Stimulated activated effector memory CD8-positive, alpha-beta T cell treated with anti-CD3 and anti-CD28 coated beads, Interleukin-12 subunit alpha, Interleukin-12 subunit beta, amount 100 ng/mL, for 72 hours (primary cell): ENCODE results near the gene BCR.

Experiments used
- ATAC-seq: fragments of 150-1000 bp; cut with Tn5 transposase; 2 replicates; pipeline ENCODE4 v1.10.0; 2021
- DNase-seq, 2 donors: peaks; one replicate each; pipeline ENCODE4 v3.0.0; 2021 to 2022; ENCODE audit warnings: low spot score in 2 of 2
- H3K27ac Mint-ChIP-seq: one replicate; pipeline ENCODE4 v1.8.0; 2022; ENCODE audit warnings: mild to moderate bottlenecking, mixed read lengths
- H3K36me3 Mint-ChIP-seq: one replicate; pipeline ENCODE4 v1.8.0; 2022; ENCODE audit warnings: mild to moderate bottlenecking, mixed read lengths
- H3K4me1 Mint-ChIP-seq: one replicate; pipeline ENCODE4 v1.8.0; 2022; ENCODE audit warnings: mixed read lengths
- H3K4me3 Mint-ChIP-seq: one replicate; pipeline ENCODE4 v1.8.0; 2022; ENCODE audit warnings: mild to moderate bottlenecking, mixed read lengths
- H3K9me3 Mint-ChIP-seq: one replicate; pipeline ENCODE4 v1.8.0; 2022; ENCODE audit warnings: mixed read lengths

BCR gene

DNA sequence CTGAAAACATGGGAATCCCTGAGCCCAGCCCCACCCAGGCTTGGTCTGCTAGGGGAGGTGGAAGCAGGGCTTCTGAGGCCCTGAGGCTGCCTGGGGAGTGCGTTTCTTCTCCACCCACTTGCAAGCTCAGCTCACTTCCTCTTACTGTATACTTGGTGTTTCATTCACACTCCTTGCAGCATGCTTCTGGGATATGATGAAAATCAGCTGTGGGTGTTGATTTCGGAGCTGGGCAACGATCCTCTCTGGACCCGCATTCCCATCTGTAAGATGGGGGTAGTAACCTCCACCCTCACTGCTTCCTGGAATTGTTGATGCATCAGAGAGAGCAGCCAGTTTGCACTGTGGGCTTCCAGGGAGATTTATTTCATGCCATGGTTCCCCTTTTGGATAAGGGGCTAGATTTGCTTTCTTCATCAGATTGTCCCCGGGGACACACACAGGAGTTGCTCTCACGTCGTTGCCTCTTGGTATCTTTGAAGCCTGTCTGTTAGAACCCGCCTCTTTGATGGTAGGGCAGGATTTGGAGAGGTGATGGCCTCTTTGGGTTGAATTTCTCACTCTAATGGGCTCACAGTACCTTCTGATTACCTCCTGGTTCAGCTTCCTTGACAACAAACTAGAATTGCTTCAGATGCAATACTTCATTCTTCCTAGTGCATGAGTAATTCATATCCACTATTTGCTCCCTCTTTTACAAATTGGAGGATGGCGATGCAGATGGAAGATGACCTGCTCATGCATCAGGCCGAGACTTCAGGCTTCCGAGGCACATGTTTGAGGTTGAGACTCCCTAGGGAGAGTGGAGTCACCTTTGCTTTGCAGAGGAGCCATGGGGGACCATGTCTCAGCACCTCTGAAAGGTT is 40.4 kb downstream of the BCR start:
- Mint-ChIP-seq H3K36me3 (peaks cover 4% of the 10 kb centered on the region), H3K9me3 (no peaks in the 10 kb centered on the region), H3K4me3 (peak overlapping the region; percentile 65), H3K4me1 (peaks cover 95% of the 10 kb centered on the region), H3K27ac (peak overlapping the region; percentile 74)
- ATAC-seq (peak; percentile 52), DNase-seq (no peak)

- Mint-ChIP-seq H3K36me3 (peaks cover 4% of the 10 kb centered on the region), H3K4me1 (peaks cover 95% of the 10 kb centered on the region), H3K27ac (peak overlapping the region; percentile 74), H3K9me3 (no peaks in the 10 kb centered on the region), H3K4me3 (no peak overlapping the region)
- no peak for ATAC-seq
- DNase-seq: no peak
These were observed 41.1 kb downstream of the BCR start for GRCh38 chr22:23221351-23221804.

DNA sequence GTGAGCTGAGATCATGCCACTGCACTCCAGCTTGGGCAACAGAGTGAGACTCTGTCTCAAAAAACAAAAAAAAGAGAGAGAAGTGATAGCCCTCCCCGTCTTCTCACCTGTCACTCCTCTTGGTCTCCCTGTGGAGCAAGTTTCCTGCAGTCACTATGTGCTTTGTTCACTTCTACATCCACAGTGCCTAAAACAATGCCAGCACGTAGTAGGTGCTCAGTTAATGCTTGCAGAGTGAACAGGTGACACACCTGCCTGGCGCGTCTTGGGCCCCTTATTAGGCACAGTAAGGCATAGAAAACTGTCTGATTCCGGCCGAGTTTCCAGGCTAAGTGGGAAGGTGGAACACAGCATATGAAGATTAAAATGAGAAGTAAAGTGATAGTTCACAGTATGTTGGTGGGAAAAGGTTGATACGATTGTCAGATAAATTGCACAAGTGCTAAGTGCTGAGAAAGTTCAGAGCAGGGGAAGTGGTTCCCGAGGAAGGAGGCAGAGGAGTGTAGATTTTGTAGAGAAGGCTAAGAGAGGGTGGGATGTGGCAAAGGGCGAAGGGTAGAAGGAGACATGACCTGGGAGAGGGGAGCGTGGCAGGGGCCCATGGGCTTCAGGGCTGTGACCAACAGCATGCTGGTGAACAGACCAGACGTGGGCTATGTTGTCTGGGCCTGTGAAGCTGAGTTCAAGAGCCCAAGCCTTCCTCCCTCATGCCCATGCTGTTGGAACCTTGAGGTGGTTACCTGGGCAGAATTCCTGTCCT is 41.9 kb downstream of the BCR start:
- Mint-ChIP-seq H3K27ac (peak overlapping the region; percentile 74), H3K36me3 (no peaks in the 10 kb centered on the region), H3K9me3 (no peaks in the 10 kb centered on the region), H3K4me1 (peaks cover 95% of the 10 kb centered on the region), H3K4me3 (no peak overlapping the region)
- DNase-seq (no peak), ATAC-seq (no peak)

DNA sequence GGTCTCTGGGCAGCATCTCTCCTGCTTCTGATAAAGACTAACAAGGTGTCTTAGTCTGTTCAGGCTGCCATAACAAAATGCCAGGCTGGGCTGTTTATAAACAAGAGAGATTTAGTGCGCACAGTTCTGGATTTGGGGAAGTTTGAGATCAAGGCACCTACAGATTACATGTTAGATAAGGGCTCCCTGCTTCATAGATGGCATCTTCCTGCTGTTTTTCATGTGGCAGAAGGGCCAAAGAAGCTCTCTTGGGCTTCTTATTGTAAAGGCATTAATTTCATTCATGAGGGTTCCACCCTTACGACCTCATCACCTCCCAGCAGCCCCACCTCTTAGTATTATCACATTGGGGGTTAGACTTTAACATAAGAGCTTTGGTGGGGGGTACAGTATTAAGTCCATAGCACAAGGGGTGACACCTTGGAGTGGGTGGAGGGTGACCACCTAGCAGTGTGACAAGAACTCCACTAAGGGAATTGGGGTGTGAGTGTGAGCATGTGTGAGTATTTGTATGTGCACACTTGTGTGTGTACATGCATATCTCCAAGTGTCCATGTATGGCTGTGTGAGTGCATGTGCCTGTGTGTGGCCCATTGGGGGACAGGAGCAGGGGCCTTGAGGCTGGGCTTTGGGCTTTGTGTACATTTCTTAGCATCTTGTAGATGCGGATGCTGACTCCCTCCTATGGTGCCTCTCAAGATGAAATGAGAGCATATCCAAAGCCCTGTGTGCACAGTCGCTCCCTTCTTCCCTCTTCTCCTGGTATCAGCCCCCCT is 42.7 kb downstream of the BCR start:
- Mint-ChIP-seq H3K36me3 (no peaks in the 10 kb centered on the region), H3K4me1 (peaks cover 94% of the 10 kb centered on the region), H3K4me3 (no peak overlapping the region), H3K27ac (peak overlapping the region; percentile 74), H3K9me3 (peaks cover 2% of the 10 kb centered on the region)
- DNase-seq: no peak
- ATAC-seq: no peak

- Mint-ChIP-seq H3K4me3 (no peak overlapping the region), H3K27ac (peak overlapping the region; percentile 74), H3K4me1 (peaks cover 86% of the 10 kb centered on the region), H3K9me3 (peaks cover 7% of the 10 kb centered on the region), H3K36me3 (no peaks in the 10 kb centered on the region)
- DNase-seq (no peak), ATAC-seq (no peak)
These were observed 43.4 kb downstream of the BCR start for GRCh38 chr22:23223569-23224317.

DNA sequence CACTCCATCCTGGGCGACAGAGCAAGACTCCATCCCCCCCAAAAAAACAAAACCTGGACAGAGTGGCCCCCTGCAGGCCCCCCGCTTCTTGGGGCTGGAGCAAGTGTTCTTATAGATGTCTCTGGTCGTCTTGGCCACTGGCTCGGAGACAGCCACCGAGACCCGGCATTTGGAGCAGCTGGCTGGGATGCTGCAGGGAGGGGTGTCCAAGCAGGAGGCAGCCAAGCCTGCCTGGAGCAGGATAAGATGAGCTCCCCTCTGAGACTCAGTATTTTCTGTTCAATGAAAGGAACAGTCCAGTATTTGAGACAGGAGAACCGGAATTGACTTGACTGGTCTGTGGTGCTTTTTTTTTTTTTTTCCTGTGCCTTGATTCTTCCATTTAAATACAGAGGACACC is 44.5 kb downstream of the BCR start:
- no peak for DNase-seq
- peak overlapping the region; percentile 3 for H3K4me3 Mint-ChIP-seq
- H3K9me3 Mint-ChIP-seq: peaks cover 11% of the 10 kb centered on the region
- ATAC-seq: no peak
- no peaks in the 10 kb centered on the region for H3K36me3 Mint-ChIP-seq
- H3K4me1 Mint-ChIP-seq: peaks cover 80% of the 10 kb centered on the region
- peak overlapping the region; percentile 69 for H3K27ac Mint-ChIP-seq

GRCh38 chr22:23225337-23225723 is 45.0 kb downstream of the BCR start:
- ATAC-seq (no peak), DNase-seq (no peak)
- Mint-ChIP-seq H3K36me3 (no peaks in the 10 kb centered on the region), H3K4me3 (peak overlapping the region; percentile 3), H3K4me1 (peaks cover 80% of the 10 kb centered on the region), H3K27ac (peak overlapping the region; percentile 69), H3K9me3 (peaks cover 11% of the 10 kb centered on the region)

GRCh38 chr22:23225724-23226496 is 45.6 kb downstream of the BCR start:
- no peak for DNase-seq
- Mint-ChIP-seq H3K27ac (peak overlapping the region; percentile 69), H3K4me1 (peaks cover 74% of the 10 kb centered on the region), H3K4me3 (peak overlapping the region; percentile 3), H3K36me3 (no peaks in the 10 kb centered on the region), H3K9me3 (peaks cover 11% of the 10 kb centered on the region)
- no peak for ATAC-seq

DNA sequence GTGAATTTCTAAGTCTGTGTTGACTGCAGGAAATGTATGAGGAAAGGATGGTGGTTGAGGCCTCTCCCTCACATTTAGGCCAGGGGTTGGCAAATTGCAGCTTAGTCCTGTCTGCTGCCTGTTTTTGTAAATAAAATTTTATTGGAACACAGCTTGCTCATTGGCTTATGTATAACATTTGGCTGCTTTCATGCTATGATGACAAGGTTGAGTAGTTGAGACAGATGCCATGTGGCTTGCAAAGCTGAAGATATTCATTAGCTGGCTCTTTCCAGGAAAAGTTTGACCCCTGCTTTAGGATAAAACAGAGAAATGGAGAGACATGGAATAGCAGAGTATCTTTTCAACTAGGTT is 46.2 kb downstream of the BCR start:
- H3K27ac Mint-ChIP-seq: peak overlapping the region; percentile 69
- peaks cover 11% of the 10 kb centered on the region for H3K9me3 Mint-ChIP-seq
- no peaks in the 10 kb centered on the region for H3K36me3 Mint-ChIP-seq
- H3K4me3 Mint-ChIP-seq: no peak overlapping the region
- DNase-seq: no peak
- H3K4me1 Mint-ChIP-seq: peaks cover 71% of the 10 kb centered on the region
- ATAC-seq: no peak

- H3K9me3 Mint-ChIP-seq: peaks cover 11% of the 10 kb centered on the region
- peaks cover 72% of the 10 kb centered on the region for H3K4me1 Mint-ChIP-seq
- DNase-seq (no peak), ATAC-seq (no peak)
- no peak overlapping the region for H3K27ac Mint-ChIP-seq
- H3K4me3 Mint-ChIP-seq: no peak overlapping the region
- H3K36me3 Mint-ChIP-seq: no peaks in the 10 kb centered on the region
These were observed 47.1 kb downstream of the BCR start for GRCh38 chr22:23227380-23227779.

DNA sequence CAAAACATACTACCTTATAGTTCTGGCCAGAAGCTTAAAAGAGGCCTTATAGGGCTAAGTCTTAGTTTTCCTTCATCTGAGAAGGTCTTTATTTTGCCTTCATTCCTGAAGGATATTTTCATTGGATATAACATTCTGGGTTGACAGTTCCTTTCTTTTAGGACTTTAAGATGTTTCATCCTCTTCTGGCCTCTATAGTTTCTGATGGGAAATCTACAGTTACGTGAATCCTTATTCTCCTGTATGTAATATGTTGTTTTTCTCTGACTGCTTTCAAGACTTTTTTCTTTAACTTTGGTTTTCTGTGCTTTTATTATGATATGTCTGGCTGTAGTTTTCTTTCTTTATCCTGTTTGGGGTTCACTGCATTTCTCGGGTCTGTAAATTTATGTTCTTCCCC is 48.2 kb downstream of the BCR start:
- peaks cover 73% of the 10 kb centered on the region for H3K4me1 Mint-ChIP-seq

DNA sequence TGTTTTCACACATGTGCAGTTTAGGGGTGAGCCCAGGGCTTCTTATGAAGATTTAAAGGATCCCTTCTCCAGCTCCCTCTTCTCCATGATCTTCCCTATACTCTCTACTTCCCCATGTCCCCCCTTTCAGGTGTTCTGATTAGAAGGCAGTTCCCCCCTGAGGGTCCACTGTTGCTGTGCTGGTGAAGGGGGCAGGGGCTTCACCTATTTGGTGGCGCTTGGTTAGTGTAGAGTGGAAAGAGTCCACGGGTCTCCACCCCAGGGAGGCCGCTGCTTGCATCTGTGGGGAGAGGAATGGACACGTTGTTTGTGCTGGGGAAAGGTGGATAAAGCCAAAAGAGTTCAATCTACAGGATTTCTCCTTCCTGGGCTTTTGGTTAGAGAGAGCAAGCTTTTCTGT is 49.3 kb downstream of the BCR start:
- ATAC-seq (no peak), DNase-seq (no peak)
- Mint-ChIP-seq H3K9me3 (peaks cover 11% of the 10 kb centered on the region), H3K27ac (no peak overlapping the region), H3K4me1 (peaks cover 73% of the 10 kb centered on the region), H3K36me3 (peaks cover 5% of the 10 kb centered on the region), H3K4me3 (no peak overlapping the region)

More for the DNA sequence above, 48.2 kb downstream of the BCR start:
- Mint-ChIP-seq H3K9me3 (peaks cover 11% of the 10 kb centered on the region), H3K4me3 (no peak overlapping the region), H3K36me3 (no peaks in the 10 kb centered on the region), H3K27ac (no peak overlapping the region)
- ATAC-seq: no peak
- DNase-seq: no peak

DNA sequence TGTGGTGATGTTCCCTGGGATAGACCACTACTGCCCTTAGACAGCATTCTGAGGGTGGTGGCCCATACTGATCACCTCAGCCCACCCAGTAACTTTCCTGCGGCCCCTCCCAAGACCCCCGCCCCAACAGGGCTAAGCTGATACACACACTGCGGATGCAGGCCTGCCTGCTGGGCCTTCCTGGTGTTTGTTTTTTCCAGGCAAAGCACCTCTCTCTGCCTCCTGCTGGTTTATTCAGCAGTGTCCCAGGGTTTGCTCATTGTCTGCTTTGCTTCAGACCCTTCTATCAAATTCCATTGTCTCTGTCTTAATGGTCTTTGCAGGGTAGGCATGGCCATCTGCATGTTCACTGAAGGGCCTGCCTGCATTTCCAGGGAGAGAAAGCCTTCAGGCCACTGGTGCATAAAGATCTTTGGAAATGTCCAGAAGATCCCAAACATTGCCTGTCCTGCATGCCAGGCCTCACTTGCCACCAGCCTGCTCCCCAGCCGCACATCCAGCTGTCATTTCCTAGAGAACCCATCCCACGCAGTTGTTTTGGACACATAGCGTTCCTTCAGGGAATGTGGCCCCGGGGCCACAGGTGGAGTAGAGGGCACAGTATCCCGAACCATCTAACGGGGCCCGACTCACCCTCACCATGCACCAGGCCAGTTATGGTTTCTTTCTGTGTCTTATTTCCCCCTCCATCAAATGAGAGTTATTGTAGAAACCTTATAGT is 50.2 kb downstream of the BCR start:
- no peak for ATAC-seq
- Mint-ChIP-seq H3K4me1 (peaks cover 73% of the 10 kb centered on the region), H3K36me3 (peaks cover 5% of the 10 kb centered on the region), H3K27ac (no peak overlapping the region), H3K9me3 (peaks cover 11% of the 10 kb centered on the region), H3K4me3 (no peak overlapping the region)
- no peak for DNase-seq
